ENCODE results near the gene SRGAP1.

DNA sequence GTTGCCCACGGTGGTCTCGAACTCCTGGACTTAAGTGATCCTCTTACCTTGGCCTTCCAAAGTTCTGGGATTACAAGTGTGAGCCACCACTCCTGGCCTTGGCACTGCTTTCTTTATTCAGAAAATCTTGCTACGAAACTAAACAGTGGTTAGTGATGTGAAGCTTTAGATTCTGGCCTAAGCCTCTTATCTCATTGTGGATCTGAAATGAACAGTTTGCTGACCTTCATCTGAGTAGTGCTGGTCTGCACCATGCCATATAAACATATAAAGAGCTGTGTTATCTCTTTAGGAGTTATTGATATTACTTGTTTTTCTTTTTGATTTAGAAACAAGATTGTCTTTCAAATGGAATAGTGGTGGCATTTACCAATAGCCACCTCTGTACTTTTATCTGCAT is 22.6 kb downstream of the SRGAP1 start:
- TF ChIP-seq, protein P1, sequence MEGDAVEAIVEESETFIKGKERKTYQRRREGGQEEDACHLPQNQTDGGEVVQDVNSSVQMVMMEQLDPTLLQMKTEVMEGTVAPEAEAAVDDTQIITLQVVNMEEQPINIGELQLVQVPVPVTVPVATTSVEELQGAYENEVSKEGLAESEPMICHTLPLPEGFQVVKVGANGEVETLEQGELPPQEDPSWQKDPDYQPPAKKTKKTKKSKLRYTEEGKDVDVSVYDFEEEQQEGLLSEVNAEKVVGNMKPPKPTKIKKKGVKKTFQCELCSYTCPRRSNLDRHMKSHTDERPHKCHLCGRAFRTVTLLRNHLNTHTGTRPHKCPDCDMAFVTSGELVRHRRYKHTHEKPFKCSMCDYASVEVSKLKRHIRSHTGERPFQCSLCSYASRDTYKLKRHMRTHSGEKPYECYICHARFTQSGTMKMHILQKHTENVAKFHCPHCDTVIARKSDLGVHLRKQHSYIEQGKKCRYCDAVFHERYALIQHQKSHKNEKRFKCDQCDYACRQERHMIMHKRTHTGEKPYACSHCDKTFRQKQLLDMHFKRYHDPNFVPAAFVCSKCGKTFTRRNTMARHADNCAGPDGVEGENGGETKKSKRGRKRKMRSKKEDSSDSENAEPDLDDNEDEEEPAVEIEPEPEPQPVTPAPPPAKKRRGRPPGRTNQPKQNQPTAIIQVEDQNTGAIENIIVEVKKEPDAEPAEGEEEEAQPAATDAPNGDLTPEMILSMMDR (IDR thresholded peaks at IDR 0.05; ENCODE audit: low read length): no peak
- TF ChIP-seq EZH2 (optimal IDR thresholded peaks at IDR 0.05; ENCODE audit: low read depth, low read length): no peak
- no peak for TF ChIP-seq EZH2phosphoT487 (IDR thresholded peaks at IDR 0.05; ENCODE audit: low read length)
